ENCODE measurements around the gene MYOT. TPM values are rescaled to one million over a fixed set of nuclear protein-coding genes. Genes with fewer than 3 reads are reported as not detected.

Gene MYOT
- total RNA-seq, 1 experiment from 2014 or later = not detected

- ChIA-PET POLR2A (no interaction called here), CTCF (interaction anchor here (0.7 kb wide), 1 partner anchor 207 kb away, joined by 3 read pairs; no protein-coding TSS in a partner anchor)
- Mint-ChIP-seq H3K27me3 (ENCODE audit: insufficient read depth, unreplicated experiment) (no peaks in the 10 kb centered on the region), H3K4me1 (ENCODE audit: low read depth, unreplicated experiment) (peaks cover 12% of the 10 kb centered on the region), H3K9me3 (ENCODE audit: unreplicated experiment) (peaks cover 10% of the 10 kb centered on the region), H3K4me3 (ENCODE audit: unreplicated experiment) (no peak overlapping the region), H3K27ac (ENCODE audit: unreplicated experiment) (no peak overlapping the region), H3K36me3 (ENCODE audit: insufficient read depth, unreplicated experiment) (peaks cover 8% of the 10 kb centered on the region)
- H3K27me3 ChIP-seq (replicated peaks; ENCODE audit: control insufficient read depth, insufficient read depth, low read length) = no peaks in the 10 kb centered on the region
- H3K9me3 ChIP-seq = no peaks in the 10 kb centered on the region
- H3K4me1 ChIP-seq = peaks cover 13% of the 10 kb centered on the region
- H3K36me3 ChIP-seq (ENCODE audit: control insufficient read depth, insufficient read depth, low read length) = no peaks in the 10 kb centered on the region
- DNase-seq = no peak
- no TSS peak for BruUV-seq (replicated peaks)
- intact Hi-C loops (cut with micrococcal nuclease; ENCODE audit: unreplicated experiment) = no loop called here
- no peak for TF ChIP-seq CTCF (IDR thresholded peaks at IDR 0.05; ENCODE audit: insufficient read depth in 1 of 2, low read depth in 1 of 2, low read length in 1 of 2, severe bottlenecking in 1 of 2, unreplicated experiment in 1 of 2)
- no peak overlapping the region for H3K4me3 ChIP-seq (ENCODE audit: low read depth, low read length)
These were observed 54.3 kb downstream of the MYOT start for GRCh38 chr5:137921931-137922330.

GRCh38 chr5:137923856-137924255 lies 56.2 kb downstream of the MYOT start:
- TF ChIP-seq CTCF (IDR thresholded peaks at IDR 0.05; ENCODE audit: insufficient read depth in 1 of 2, low read depth in 1 of 2, low read length in 1 of 2, severe bottlenecking in 1 of 2, unreplicated experiment in 1 of 2) = no peak
- Mint-ChIP-seq H3K27ac (ENCODE audit: unreplicated experiment) (peak overlapping the region; percentile 6), H3K9me3 (ENCODE audit: unreplicated experiment) (no peaks in the 10 kb centered on the region), H3K27me3 (ENCODE audit: insufficient read depth, unreplicated experiment) (no peaks in the 10 kb centered on the region), H3K4me1 (ENCODE audit: low read depth, unreplicated experiment) (peaks cover 12% of the 10 kb centered on the region), H3K36me3 (ENCODE audit: insufficient read depth, unreplicated experiment) (peaks cover 13% of the 10 kb centered on the region), H3K4me3 (ENCODE audit: unreplicated experiment) (no peak overlapping the region)
- Histone ChIP-seq H3K4me3 (ENCODE audit: low read depth, low read length) (no peak overlapping the region), H3K9me3 (no peaks in the 10 kb centered on the region), H3K27me3 (replicated peaks; ENCODE audit: control insufficient read depth, insufficient read depth, low read length) (no peaks in the 10 kb centered on the region), H3K36me3 (ENCODE audit: control insufficient read depth, insufficient read depth, low read length) (no peaks in the 10 kb centered on the region), H3K4me1 (peaks cover 13% of the 10 kb centered on the region)
- ChIA-PET CTCF (no interaction called here), POLR2A (no interaction called here)
- DNase-seq = peak in 1 of 2 experiments; percentile 5
- intact Hi-C loops (cut with micrococcal nuclease; ENCODE audit: unreplicated experiment) = no loop called here
- BruUV-seq (replicated peaks) = no TSS peak

- no TSS peak for BruUV-seq (replicated peaks)
- H3K4me1 ChIP-seq = no peaks in the 10 kb centered on the region
- ChIA-PET POLR2A (interaction anchor here (0.5 to 0.6 kb wide), 2 partner anchors 32 to 241 kb away, joined by 3 read pairs; no protein-coding TSS in a partner anchor), CTCF (no interaction called here)
- no peak for DNase-seq
- H3K36me3 ChIP-seq (ENCODE audit: control insufficient read depth, insufficient read depth, low read length) = no peaks in the 10 kb centered on the region
- no peaks in the 10 kb centered on the region for H3K27me3 ChIP-seq (replicated peaks; ENCODE audit: control insufficient read depth, insufficient read depth, low read length)
- intact Hi-C loops (cut with micrococcal nuclease; ENCODE audit: unreplicated experiment) = no loop called here
- TF ChIP-seq CTCF (IDR thresholded peaks at IDR 0.05; ENCODE audit: insufficient read depth in 1 of 2, low read depth in 1 of 2, low read length in 1 of 2, severe bottlenecking in 1 of 2, unreplicated experiment in 1 of 2) = no peak
- Mint-ChIP-seq H3K9me3 (ENCODE audit: unreplicated experiment) (no peaks in the 10 kb centered on the region), H3K27me3 (ENCODE audit: insufficient read depth, unreplicated experiment) (no peaks in the 10 kb centered on the region), H3K36me3 (ENCODE audit: insufficient read depth, unreplicated experiment) (peaks cover 39% of the 10 kb centered on the region), H3K4me1 (ENCODE audit: low read depth, unreplicated experiment) (no peaks in the 10 kb centered on the region), H3K27ac (ENCODE audit: unreplicated experiment) (no peak overlapping the region), H3K4me3 (ENCODE audit: unreplicated experiment) (no peak overlapping the region)
- no peaks in the 10 kb centered on the region for H3K9me3 ChIP-seq
- no peak overlapping the region for H3K4me3 ChIP-seq (ENCODE audit: low read depth, low read length)
These were observed 65.1 kb downstream of the MYOT start for GRCh38 chr5:137932800-137933199.
